HG03469 (cell line): Measurements from ENCODE around the gene CORO1C.
A peak's percentile ranks its signal among the peaks of the same experiment; 100 is the strongest.
"Not testable (repeated sequence)": the region's sequence is repeated elsewhere in the genome, so short reads cannot be mapped to it uniquely, and the experiment has no call there.

ENCODE experiments used
- ATAC-seq: cut with Tn5 transposase; IDR thresholded peaks from one replicate; pipeline ENCODE4 v1.9.1; 2021; ENCODE audit warnings: mild to moderate bottlenecking, moderate library complexity, moderate number of reproducible peaks; ENCODE audit not compliant: unreplicated experiment

Gene CORO1C

DNA sequence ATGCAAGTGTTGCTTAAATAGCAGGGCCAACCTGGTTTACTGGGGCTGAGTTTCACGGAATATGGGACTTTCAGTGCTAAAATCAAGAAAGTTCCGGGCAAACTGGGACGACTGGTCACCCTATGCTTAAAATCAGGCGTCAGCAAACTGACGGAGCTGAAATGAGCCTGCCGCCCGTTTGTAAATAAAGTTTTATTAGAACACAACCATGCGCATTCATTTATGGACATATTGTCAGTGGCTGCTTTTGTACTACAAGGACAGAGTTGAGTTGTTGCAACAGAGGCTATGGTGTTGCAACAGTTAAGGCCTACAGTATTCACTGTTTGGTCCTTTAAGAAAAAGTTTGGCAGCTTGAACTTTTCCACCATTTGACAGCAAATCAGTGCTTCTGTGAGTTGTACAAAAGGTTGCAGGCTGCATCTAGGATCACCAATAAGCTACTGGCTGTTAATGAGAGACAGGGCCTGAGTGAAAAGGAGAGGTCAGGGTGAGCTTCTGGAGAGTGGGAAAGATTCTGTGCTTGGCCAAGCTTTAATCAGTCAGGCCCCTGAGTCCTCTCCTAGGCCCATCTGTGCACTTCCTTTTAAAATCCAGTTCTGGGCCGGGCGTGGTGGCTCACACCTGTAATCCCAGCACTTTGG is 111.0 kb downstream of the CORO1C start:
- no peak for ATAC-seq

DNA sequence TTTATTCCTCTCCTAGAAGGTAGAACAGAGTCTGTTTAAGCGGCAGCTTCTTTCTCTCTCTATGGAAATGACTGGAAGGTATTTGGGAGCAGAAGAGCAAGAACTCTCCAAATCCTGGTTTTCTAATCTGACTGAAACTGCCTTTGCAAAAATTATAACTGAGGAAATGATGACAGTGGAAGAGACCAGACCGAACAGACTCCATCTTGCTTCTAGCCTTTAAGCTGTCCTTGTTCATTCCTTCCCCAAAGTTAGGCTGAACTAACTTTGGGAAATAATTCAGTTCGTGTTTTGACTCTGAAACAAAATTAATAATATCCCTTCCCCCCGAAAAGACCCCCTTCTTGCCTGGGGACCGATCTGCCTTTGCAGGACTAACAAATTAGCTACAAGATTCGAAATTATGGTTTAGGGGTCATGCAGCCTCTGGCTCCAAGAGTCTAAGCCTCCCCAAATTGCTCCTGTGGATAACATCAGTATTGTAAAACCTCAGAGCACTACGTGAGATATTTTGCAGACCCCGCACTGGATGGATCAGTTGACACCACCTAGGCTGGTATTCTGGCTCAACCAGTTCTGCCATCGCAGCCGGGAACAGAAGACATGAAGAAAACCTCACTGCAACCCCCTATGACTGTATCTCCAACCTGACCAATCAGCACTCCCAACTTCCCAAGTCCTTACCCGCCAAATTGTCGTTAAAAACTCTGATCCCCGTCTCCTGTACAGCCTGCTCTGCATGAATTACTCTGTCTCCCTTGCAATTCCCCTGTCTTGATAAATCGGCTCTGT is 111.8 kb downstream of the CORO1C start:
- ATAC-seq, result no peak

DNA sequence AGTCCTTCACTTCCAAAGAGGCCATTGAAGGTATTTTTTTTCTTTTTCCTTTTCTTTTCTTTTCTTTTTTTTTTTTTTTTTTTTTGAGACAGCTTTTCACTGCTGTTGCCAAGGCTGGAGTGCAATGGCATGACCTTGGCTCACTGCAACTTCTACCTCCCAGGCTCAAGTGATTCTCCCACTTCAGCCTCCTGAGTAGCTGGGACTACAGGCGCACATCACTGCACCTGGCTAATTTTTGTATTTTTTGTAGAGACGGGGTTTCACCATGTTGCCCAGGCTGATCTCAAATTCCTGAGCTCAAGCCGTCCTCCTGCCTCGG is 112.4 kb downstream of the CORO1C start:
- not testable (repeated sequence) for ATAC-seq

DNA sequence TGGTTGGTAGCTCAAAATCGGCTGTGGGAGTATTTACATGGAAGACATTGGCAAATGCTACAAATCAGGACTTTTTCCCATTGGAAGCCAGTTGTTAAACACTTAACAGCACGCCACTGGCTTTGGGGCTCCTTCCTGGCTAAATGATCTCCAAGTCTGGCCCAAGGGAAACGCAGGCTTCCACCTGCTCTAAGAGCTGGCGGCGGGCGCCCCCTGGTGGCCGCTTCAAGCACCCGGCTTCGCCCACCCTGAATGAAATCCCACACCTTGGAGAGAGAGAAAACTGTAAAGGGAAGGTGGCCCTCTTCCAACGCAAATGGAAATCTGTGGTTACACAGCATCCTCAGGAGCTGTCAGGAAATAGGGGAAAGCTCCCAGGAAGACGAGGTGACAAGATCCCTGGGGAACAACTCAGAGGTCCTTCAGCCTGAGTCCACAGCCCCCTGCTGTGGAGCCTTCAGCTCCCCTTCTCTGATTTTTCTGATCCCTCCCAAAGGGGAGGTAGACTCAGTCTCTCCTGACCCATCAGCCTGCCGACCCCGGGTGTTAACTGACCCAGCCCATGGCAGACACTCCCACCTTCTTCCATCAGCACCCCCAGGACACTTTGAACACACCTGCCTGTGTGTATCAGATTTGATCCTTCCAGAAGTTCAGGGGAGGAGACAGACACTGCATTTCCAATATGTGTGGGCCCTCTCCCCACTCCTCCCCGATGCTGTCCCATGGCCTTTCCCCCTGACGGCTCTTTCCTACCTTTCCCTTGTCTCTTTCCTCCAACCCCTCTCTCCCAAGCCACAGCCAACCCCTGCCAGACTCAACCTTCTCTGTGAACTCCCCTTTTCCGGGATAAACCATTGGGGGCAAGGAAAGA is 113.0 kb downstream of the CORO1C start:
- peak; percentile 14 for ATAC-seq

DNA sequence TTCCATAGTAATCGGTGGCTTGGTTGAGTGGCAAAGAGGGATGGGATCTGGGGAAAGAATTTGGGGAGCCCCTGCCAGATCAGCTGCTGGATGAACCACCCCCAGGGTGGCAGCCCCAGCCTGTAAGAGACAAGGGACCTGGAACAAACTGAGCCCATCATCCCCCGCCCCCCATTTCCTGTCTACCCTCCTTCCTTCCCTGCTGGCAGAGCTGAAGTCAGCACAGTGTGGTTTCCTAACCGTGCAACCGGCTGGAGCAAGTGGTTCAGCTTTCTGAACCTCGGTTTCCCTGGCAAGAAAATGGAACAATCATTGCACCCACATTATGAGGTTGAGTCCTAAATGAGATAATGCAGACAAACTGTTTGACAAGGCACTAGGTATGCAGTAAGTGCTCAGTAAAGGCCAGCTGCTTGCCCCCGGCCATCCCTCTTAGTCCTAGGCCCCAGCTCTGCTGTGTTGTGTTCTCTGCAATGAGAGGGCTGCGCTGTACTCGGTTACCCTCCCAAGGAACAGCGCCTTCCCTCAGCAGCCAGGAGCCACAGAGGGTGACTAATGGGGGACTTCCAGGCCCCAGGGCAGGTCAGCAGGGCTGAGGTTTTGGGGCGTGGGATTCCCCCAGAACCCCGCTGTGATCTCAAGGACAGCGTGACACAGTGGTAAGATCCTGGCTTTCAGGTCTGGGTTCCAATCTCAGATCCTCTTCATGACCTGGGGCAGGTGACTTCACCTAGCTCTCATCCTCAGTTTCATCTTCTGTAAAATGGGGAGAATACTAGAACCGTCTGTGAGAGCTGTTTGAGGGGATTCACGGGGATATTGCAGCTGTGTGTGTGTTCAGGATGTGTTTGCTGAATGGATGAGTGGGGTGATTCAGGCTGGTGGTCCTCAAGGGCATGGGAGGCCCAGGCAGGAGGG is 114.1 kb downstream of the CORO1C start:
- peak; percentile 65 for ATAC-seq

DNA sequence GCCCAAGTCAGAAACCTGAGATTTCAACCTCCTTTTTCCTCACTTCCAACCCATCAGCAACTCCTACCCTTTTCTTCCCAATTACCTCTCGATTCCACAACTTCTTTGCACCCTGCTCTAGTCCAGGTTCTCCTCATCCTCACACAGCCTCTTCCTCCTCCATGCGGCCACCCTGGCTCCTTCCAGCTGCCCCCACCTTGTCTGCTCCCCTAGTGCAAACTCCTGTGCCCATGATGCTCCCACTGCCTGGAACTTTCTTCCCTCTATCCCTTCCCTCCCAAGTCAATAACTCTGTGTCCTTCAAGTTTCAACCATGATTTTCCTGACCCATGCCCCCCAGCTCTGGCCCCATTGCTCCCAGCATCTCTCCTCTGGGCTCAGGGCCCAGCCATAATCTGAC is 115.0 kb downstream of the CORO1C start:
- no peak for ATAC-seq

DNA sequence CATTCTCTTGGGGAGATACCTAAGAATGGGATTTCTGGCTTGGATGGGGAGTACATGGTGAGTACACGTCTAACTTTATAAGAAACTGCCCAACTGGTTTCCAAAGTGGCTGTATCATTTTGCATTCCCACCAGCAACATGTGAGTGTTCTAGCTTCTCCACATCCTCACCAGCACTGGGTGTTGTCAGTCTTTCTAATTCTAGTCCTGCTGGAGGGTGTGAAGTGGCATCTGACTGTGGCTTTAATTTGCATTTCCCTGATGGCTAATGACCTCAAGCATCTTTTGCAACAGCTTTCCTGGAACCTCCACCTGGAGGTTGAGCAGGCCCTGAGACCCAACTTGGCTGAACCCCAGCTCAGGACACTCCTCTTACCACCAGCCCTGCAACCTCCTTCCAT is 115.4 kb downstream of the CORO1C start:
- ATAC-seq, result no peak

DNA sequence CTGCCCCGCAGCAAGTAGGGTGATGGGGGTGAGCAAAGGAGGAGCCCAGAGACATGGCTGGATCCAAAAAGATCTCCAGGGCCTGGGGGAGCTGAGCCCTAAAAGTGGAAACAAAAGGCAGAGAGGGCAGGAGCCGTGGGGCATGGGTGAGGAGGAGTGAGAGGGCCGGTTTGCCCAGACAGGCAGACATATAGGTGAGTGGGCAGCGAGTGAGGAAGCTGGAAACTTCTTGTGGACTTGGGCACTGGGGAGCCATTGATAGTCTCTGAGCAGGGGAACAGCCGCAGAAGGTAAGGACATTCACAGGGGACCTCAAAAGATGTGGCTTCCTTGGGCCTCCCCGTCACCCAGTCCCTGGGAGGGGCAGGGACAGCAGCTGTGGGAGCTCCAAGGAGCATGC is 116.7 kb downstream of the CORO1C start:
- no peak for ATAC-seq

DNA sequence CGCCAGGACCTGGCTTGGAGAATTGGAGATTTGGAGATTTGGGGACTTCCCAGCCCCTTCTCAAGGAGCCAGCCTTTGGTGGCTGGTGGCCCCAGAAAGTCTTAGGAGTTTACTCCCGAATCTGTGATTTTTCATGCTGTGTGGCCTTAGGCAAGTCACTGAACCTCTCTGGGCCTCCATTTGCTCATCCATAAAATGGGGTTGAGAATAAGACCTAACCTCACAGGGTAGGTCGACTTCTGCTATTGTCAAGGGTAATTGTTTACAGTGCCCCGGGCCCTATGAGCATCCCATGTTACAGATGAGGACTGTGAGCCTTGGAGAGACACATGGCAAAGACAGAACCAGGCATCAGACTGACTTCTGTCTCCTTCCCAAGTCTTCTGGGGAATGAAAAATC is 117.3 kb downstream of the CORO1C start:
- ATAC-seq, result no peak

DNA sequence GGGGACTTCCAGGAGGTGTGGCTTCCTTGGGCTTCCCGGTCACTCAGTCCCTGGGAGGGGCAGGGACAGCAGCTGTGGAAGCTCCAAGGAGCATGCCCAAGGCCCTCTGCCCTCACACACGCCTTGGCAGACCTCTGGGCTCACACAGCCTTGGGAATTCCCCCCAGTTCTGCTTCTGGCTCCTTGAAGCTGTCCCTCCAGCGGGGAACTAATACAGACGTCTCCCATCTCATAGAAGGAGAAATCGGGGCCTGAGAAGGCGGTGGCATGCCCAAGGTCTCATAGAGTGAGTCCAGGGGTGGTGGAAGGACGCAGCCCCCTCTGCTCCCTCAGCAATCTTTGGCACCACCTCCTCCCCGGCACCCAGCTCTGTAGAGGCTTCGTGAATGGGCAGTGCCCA is 117.8 kb downstream of the CORO1C start:
- no peak for ATAC-seq

DNA sequence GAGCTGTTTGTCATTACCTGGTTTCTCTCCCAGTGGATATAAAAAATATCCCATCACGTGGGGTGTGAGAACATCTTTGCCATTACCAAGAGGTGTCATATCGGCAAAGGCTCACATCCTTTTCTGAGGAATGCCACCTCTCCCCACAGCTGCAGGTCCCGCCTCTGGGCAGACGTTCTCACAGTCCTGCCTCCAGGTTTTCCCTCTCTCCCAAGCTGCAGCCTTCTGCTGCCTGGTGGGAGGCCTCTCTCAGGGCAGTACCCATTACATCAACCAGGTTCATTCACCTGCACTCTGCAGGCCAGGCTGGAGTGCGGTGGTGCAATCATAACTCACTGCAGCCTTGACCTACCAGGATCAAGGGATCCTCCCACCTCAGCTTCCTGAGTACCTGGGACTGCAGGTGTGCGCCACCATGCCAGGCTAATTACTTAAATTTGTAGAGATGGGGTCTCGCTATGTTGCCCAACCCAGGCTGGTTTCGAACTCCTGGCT is 118.5 kb downstream of the CORO1C start:
- no peak for ATAC-seq

DNA sequence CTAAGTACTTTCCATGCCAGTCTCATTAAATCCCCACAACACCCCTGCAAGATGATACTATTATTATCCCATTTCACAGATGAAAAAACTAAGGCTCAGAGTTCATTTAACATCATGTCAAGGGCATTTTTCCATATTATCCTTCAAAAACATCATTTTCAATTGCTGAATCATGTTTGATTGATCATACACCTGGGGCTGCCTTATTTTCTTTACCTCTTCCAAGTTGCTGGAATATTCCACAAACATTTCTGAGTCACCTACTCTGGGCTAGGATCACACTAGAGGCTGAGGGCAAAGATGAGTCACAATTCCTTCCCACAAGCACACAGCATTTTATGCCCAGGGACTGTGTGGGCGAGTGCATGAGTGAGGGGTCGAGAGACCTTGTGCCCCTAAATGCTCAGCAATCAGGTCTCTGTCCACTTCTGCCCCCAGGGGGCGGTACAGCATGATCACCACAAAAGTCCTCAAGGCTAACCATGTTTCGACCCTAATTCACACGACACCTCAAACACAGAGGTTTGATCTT is 119.4 kb downstream of the CORO1C start:
- no peak for ATAC-seq

DNA sequence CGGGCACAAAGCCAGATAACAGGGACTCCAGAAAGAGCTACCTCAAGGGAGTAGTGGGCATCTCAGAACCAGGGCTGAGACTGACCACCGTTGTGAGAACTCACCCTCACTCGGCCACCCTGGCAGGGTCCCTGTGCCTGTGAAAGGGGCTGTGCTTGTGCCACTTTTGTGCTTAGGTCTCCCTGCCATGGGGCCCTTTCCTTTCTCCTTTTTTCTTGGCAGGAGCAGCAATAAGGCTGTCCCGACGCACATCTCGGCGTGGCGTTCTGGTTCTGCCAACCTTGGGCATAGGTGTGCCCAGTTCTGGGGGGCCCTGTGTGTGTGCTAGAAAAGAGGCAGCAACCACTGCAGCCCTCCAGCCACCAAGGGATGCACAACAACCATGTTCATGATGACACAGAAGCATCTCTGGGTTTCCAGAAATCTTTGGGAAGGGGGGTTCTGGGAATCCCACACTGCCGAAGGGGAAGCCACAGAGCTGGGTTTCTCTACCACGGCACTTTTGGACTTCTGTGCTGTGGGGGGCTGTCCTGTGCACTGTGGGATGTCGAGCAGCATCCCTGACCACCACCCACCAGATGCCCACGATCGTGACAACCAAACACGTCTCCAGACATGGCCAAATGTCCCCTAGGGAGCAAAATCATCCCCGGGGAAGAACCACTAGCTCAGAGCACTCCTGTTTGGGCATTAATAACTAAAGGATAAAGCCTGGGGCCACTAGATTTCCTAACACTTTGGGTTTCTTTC is 120.3 kb downstream of the CORO1C start:
- ATAC-seq, result no peak

DNA sequence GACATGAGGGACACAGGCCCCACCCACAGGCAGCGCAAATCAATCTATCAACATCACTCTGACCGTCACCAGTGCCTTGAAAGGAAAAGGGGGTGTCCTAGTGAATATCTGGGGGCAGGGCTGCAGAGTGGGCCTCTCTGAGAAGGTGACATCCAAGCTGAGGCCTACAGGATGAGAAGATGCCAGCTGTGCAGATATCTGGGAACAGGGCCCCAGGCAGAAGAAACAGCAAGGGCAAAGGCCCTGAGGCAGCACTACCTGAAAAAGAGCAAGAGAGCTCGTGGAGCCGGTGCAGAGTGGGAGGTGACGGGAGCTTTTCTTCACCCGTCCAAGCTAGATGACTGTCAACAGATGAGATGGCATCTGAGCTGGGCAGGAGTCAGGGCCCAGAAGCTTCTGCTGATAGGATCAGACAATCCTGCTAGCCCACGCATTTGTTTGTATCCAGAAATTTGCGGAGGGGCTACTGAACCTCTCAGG is 120.9 kb downstream of the CORO1C start:
- ATAC-seq, result no peak

DNA sequence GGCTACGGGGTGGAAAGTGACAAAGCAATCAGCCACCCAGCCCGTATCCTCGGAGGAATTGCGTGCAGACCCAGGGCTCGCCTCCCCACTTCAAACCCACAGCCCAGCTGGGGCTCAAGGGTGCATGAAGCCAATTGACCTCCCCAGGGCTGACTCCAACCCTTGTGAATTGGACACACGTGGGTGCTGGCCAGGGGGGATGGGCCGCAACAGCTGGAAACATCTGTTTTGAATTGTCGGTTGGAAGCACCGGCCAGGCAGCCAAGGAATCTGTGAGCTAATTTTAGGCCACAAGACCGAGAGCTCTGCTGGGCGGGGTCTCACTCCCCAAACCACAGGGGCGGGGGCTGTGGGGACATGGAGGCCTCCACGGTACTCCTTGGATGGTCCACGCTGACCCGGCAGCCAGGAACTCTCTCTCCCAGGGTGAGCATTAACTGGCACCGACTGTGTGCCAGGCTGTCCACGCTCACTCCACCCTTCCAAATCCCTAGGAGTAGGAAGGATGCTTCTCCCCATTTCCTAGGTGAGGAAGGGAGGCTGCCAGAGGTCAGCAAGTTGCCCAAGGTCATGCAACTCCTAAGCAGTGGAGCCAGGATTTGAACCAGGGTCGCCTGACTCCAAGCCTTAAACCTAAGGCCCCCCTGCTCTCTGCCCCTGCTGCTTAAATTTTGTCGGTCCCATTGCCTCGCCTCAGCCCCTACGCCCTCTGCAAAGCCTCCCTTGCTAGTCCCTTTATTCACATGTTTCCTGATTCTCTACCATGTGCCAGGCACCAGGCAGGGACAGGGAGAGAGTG is 121.6 kb downstream of the CORO1C start:
- no peak for ATAC-seq

DNA sequence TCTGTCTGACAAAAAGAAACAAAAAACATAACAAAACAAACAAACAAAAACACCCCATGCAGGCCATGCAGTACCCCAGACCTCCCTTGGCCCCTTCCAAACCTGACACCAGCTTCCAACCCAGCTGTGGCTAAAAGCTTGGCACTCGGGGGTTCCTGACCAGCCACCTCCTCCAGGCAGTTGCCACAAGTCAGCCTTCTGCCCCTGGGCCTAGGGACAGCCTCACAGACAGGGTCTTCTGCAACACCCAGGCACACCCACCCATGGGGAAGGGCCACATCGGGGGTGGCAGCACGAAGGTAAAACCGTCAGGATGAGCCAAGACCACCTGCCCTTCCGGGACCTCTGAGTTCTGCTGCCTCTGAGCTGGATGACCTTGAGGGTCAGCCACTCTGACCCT is 122.7 kb downstream of the CORO1C start:
- ATAC-seq, result no peak

DNA sequence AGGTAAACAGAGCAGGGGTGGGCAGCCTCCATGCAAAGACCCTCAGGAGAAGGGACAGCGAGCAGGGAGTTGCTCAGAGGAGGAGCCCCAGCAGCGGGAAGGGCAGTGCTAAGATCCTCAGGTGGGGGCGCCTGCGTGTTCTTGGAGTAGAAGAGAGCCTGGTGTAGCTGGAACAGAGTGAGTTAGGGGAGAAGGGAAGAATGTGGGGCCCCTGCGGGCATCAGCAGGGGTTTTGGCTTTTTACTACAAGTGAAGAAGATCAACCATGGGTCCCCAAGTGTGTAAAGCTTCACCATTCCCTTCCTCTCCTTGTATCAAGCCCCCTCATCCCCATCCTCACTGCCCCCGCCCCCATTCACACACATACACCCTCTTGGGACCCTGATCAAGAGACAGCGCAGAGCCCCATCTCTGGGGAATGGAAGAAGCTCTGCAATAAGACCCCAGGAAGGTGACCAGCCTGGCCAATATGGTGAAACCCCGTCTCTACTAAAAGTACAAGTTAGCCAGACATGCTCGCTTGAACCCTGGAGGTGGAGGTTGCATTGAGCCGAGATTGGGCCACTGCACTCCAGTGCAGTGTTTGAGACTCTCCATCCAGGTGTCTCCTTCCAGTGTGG is 123.2 kb downstream of the CORO1C start:
- ATAC-seq, result no peak

DNA sequence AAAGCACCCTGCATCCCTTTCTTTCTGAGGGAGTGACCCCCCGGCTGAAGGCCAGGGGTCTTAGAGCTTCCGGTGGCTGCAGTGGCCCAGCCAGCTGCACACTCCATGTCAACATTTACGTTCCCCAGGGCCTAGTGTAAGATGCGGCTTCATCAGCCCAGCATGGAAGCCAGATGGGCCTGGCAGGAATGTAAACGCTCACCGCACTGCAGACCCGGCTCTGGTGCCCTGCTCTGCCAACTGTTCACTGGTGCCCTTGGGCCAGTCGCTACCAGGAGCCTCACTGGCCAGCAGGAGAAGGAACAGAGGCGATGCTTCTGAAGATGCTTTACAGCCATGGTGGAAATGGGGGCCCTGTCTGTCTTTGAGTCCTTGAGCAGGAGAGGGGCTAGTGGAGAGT is 124.8 kb downstream of the CORO1C start:
- ATAC-seq, result no peak
